GM12878 (cell line): ENCODE measurements around the gene AGBL4. TPM values are rescaled to one million over a fixed set of nuclear protein-coding genes. Genes with fewer than 3 reads are reported as not detected.

Experiments used
- ATAC-seq: fragments of 200-7000 bp; cut with Tn5 transposase; 3 replicates; pipeline ENCODE4 v1.9.1; 2020; ENCODE audit warnings: mild to moderate bottlenecking, moderate library complexity
- BruUV-seq: library from RNA; stranded (reverse); fragments of 400-500 nt; replicated peaks from 2 replicates; lab custom pipeline; 2021; lab: Mats Ljungman, UMichigan
- CTCF ChIA-PET: fragments of 300-600 bp; sonication (Branson Sonifier 250); formaldehyde crosslinking; extraction: SDS; loops from one replicate; lab custom pipeline; 2021; ENCODE audit warnings: inconsistent platforms; lab: Yijun Ruan, JAX
- POLR2A ChIA-PET: fragments of 350-600 bp; formaldehyde crosslinking; extraction: SDS; loops from one replicate; lab custom pipeline; 2021; ENCODE audit warnings: inconsistent platforms; lab: Charles Lee
- RAD21 ChIA-PET: fragments of 300-600 bp; sonication (Branson Sonifier 250); formaldehyde crosslinking; loops from one replicate; lab custom pipeline; 2023; ENCODE audit warnings: antibody characterized with exemption; ENCODE audit not compliant: unreplicated experiment; lab: Charles Lee
- SMC1A ChIA-PET: fragments of 300-600 bp; sonication (Branson Sonifier 250); formaldehyde crosslinking; loops from one replicate; lab custom pipeline; 2023; ENCODE audit not compliant: unreplicated experiment, uncharacterized antibody; lab: Charles Lee
- DNase-seq: peaks from one replicate; pipeline ENCODE4 v3.0.0-alpha.2; 2011; ENCODE audit warnings: low read depth, low spot score
- FAIRE-seq: peaks from 3 replicates; lab custom pipeline; 2011; peaks lifted over from hg19 to GRCh38; lab: Jason Lieb, UNC
- H2AFZ ChIP-seq: 2 replicates; pipeline ENCODE4 v1.6.0; 2011; ENCODE audit warnings: low read depth, low read length, control low read depth; ENCODE audit not compliant: control insufficient read depth
- H3K27ac ChIP-seq: 2 replicates; pipeline ENCODE4 v1.5.1; 2011; ENCODE audit warnings: control low read depth; ENCODE audit not compliant: control insufficient read depth, insufficient read depth
- H3K27me3 ChIP-seq, 2 experiments: replicated peaks in 1 of 2; 2 replicates each; pipeline versions ENCODE4 v1.6.0 to v1.6.1; 2011; ENCODE audit warnings: low read length in 1 of 2; ENCODE audit not compliant: control insufficient read depth in 2 of 2, insufficient read depth in 2 of 2
- H3K36me3 ChIP-seq, 2 experiments: 2 replicates each; pipeline ENCODE4 v1.5.1; 2011; ENCODE audit warnings: low read length in 1 of 2; ENCODE audit not compliant: control insufficient read depth in 2 of 2, insufficient read depth in 2 of 2
- H3K4me1 ChIP-seq: 2 replicates; pipeline ENCODE4 v1.6.1; 2011; ENCODE audit warnings: mild to moderate bottlenecking, low read length, moderate library complexity, mixed read lengths; ENCODE audit not compliant: control insufficient read depth, insufficient read depth
- H3K4me2 ChIP-seq: 2 replicates; pipeline ENCODE4 v1.6.0; 2011; ENCODE audit warnings: control low read depth; ENCODE audit not compliant: control insufficient read depth, insufficient read depth
- H3K4me3 ChIP-seq: fragments of 200-600 bp; sonication (generic); 2 replicates; pipeline ENCODE4 v1.5.1; 2016
- H3K79me2 ChIP-seq: 2 replicates; pipeline ENCODE4 v1.6.0; 2011; ENCODE audit warnings: low read length; ENCODE audit not compliant: control insufficient read depth, insufficient read depth
- H3K9ac ChIP-seq: 2 replicates; pipeline ENCODE4 v1.8.0; 2011; ENCODE audit warnings: low read length, control low read depth, mixed read lengths; ENCODE audit not compliant: control insufficient read depth, insufficient read depth
- H3K9me3 ChIP-seq: replicated peaks from 3 replicates; pipeline ENCODE4 v1.5.1; 2011; ENCODE audit warnings: mild to moderate bottlenecking, low read length; ENCODE audit not compliant: control insufficient read depth, insufficient read depth
- H4K20me1 ChIP-seq: 2 replicates; pipeline ENCODE4 v1.6.0; 2011; ENCODE audit not compliant: control insufficient read depth, insufficient read depth
- BACH1 ChIP-seq: fragments of 450-650 bp; IDR thresholded peaks from 2 replicates; pipeline ENCODE4 v1.6.1; 2017; ENCODE audit warnings: mild to moderate bottlenecking, borderline replicate concordance
- ESRRA ChIP-seq: IDR thresholded peaks from 2 replicates; pipeline ENCODE4 v1.6.1; 2012; ENCODE audit warnings: mild to moderate bottlenecking, low read length, improper control_type of control experiment
- FOXM1 ChIP-seq: IDR thresholded peaks from 2 replicates; pipeline ENCODE4 v1.6.1; 2012; ENCODE audit warnings: low read depth, mild to moderate bottlenecking, inconsistent platforms, low read length, moderate library complexity
- IKZF2 ChIP-seq, 2 experiments: fragments of 450-650 bp; IDR thresholded peaks; 2 replicates each; pipeline ENCODE4 v1.6.1; 2017; ENCODE audit warnings: mild to moderate bottlenecking in 2 of 2, moderate library complexity in 2 of 2
- NFIC ChIP-seq: IDR thresholded peaks from 2 replicates; pipeline ENCODE4 v1.6.1; 2012; ENCODE audit warnings: low read depth, mild to moderate bottlenecking, inconsistent platforms, low read length, moderate library complexity
- NFXL1 ChIP-seq: fragments of 450-650 bp; IDR thresholded peaks from 2 replicates; pipeline ENCODE4 v1.6.1; 2017; ENCODE audit warnings: antibody characterized with exemption, mild to moderate bottlenecking, borderline replicate concordance
- PAX5 ChIP-seq: IDR thresholded peaks from 2 replicates; pipeline ENCODE4 v1.6.1; 2011; ENCODE audit warnings: low read depth, low read length, borderline replicate concordance
- SPI1 ChIP-seq: IDR thresholded peaks from 2 replicates; pipeline ENCODE4 v1.6.1; 2011; ENCODE audit warnings: low read depth, mild to moderate bottlenecking, low read length, moderate library complexity, borderline replicate concordance; ENCODE audit not compliant: insufficient read depth
- ZNF274 ChIP-seq: IDR thresholded peaks from one replicate; pipeline ENCODE4 v1.8.0; 2011; ENCODE audit not compliant: insufficient read length, insufficient read depth
- ZNF622 ChIP-seq: fragments of 450-650 bp; IDR thresholded peaks from 2 replicates; pipeline ENCODE4 v1.6.1; 2017; ENCODE audit warnings: mild to moderate bottlenecking, inconsistent platforms
- ZSCAN29 ChIP-seq: fragments of 450-650 bp; IDR thresholded peaks from 2 replicates; pipeline ENCODE4 v1.6.1; 2017; ENCODE audit warnings: mild to moderate bottlenecking, moderate library complexity
- WGBS: methylation state at CpG from one replicate; pipeline ENCODE4 v1.1.6; 2016; ENCODE audit warnings: low lambda C conversion rate; ENCODE audit not compliant: insufficient replicate concordance, insufficient coverage; ENCODE audit errors: missing lambda C conversion rate; 5-methylcytosine and 5-hydroxymethylcytosine counted together
- in situ Hi-C: fragments of 300-500 bp; cut with MboI; formaldehyde crosslinking; loops from 9 replicates; pipeline ENCODE4 v1.14.3; 2018; ENCODE audit warnings: mixed read lengths
- intact Hi-C: fragments of 100-400 bp; cut with micrococcal nuclease; formaldehyde crosslinking; loops from one replicate; pipeline ENCODE4 v1.14.2; 2022; ENCODE audit not compliant: unreplicated experiment
- polyA plus RNA-seq, 11 experiments: library from polyadenylated mRNA; depleted of rRNA in 4 of 11; unstranded in 6 of 11; stranded (reverse) in 5 of 11; fragments of >200 nt; fragmentation: Nextera tagmentation in 4 of 11; fragmentation: Illumina TruSeq in 1 of 11; extraction: Ambion mirVana in 4 of 11; extraction: Trizol in 1 of 11; gene quantifications; 1 replicate in 1 of 11; 2 replicates in 10 of 11; pipeline versions ENCODE4 v1.2.1 to v1.2.3, GENCODE V29; 2011 to 2016; ENCODE audit warnings: inconsistent platforms in 2 of 11, missing spikeins in 2 of 11, low read depth in 1 of 11
- total RNA-seq, 4 experiments: library from RNA; depleted of rRNA in 3 of 4; stranded (reverse); fragments of >200 nt in 3 of 4; fragmentation: Illumina TruSeq in 1 of 4; extraction: Trizol in 1 of 4; gene quantifications; 2 replicates each; pipeline versions ENCODE4 v1.2.1 to v1.2.3, GENCODE V29; 2013 to 2021
- TF ChIP-seq, protein P1 (sequence below): fragments of 450-650 bp; IDR thresholded peaks from 2 replicates; pipeline ENCODE4 v1.6.1; 2014; ENCODE audit warnings: mild to moderate bottlenecking
- TF ChIP-seq, protein P2 (sequence below): fragments of 450-650 bp; IDR thresholded peaks from 2 replicates; pipeline ENCODE4 v1.6.1; 2017; ENCODE audit warnings: mild to moderate bottlenecking, low read depth, inconsistent platforms; ENCODE audit not compliant: poor library complexity, severe bottlenecking
- TF ChIP-seq, protein P3 (sequence below), 3 experiments: IDR thresholded peaks in 2 of 3; conservative IDR thresholded peaks in 1 of 3; 2 replicates each; pipeline ENCODE4 v1.5.1; 2011; ENCODE audit warnings: low read depth in 3 of 3, low read length in 3 of 3, mild to moderate bottlenecking in 3 of 3, control low read depth in 2 of 3, moderate library complexity in 2 of 3, inconsistent platforms in 1 of 3, mixed read lengths in 1 of 3; ENCODE audit not compliant: control insufficient read depth in 2 of 3, insufficient read depth in 1 of 3; ENCODE audit errors: extremely low read depth in 1 of 3

Gene AGBL4
- total and polyA plus RNA-seq, 10 of the 15 experiments (the other 5 are each of a cell fraction or from before 2014, with no cell fraction given): 0.31 TPM; not detected in 9

DNA sequence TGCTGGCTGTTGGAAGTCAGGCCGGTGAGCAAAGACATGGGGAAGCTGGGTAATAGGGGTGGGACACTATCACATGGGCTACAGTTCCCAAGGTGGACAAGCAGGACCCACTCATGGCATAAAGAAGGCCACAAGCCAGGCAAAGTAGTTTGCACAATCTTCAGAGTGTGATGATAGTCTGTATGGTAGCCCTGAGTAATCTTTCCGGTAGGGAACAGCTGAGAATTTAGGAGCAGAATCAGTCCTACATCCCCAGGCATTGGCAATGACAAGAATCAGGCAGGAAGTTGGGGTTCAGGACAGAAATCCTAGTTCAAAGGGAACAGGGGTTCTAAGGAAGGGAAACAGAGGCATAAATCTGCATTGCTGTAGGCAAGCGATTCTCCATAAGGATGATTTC, 1527.8 kb downstream of the AGBL4 start:
- SMC1A ChIA-PET: no interaction called here
- Histone ChIP-seq H3K36me3 (no peaks in the 10 kb centered on the region), H3K4me3 (no peak overlapping the region), H3K79me2 (no peaks in the 10 kb centered on the region)
- CTCF ChIA-PET: interaction anchor here (2.4 kb wide), 1 partner anchor 12 kb away, joined by 24 read pairs; no protein-coding TSS in a partner anchor
- RAD21 ChIA-PET: no interaction called here
- in situ Hi-C loops: no loop called here
- POLR2A ChIA-PET: no interaction called here
- no TSS peak for BruUV-seq
- TF ChIP-seq ZNF622 (no peak), BACH1 (no peak), ESRRA (no peak)
- TF ChIP-seq, protein P1, sequence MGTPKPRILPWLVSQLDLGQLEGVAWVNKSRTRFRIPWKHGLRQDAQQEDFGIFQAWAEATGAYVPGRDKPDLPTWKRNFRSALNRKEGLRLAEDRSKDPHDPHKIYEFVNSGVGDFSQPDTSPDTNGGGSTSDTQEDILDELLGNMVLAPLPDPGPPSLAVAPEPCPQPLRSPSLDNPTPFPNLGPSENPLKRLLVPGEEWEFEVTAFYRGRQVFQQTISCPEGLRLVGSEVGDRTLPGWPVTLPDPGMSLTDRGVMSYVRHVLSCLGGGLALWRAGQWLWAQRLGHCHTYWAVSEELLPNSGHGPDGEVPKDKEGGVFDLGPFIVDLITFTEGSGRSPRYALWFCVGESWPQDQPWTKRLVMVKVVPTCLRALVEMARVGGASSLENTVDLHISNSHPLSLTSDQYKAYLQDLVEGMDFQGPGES: no peak
- TF ChIP-seq, all 136 proteins: peak for 0
- 44% methylated on average over 3 of the region's 3 CpGs for WGBS
- Histone ChIP-seq H3K27ac (no peak overlapping the region), H3K4me2 (no peak overlapping the region), H3K9me3 (no peaks in the 10 kb centered on the region), H2AFZ (no peak overlapping the region), H3K4me1 (no peaks in the 10 kb centered on the region), H3K27me3 (no peaks in the 10 kb centered on the region), H3K9ac (no peak overlapping the region), H4K20me1 (no peaks in the 10 kb centered on the region)
- FAIRE-seq (no peak), ATAC-seq (no peak), DNase-seq (no peak)
- intact Hi-C loops: loop anchor here (5.0 kb wide), 1 partner anchor 389 kb away; no protein-coding TSS in a partner anchor

DNA sequence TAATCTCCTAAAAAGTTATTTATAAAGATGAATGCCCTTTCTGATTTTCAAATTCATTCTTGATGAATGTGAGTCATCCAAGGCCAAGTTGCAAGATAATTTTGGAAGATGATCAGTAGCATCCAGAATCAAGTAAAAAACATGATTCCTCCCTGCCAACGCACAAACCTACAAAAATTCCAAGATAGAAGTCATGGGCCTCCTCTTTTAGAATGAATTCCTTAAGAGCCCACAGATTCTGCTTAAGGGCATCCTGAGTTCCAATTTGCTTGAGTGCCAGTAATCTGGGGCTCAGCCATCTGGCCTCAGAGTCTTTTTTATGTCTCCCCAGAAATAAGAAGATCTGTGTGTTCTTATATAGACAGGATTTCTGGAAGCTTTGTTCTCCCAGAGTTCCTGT, 1528.6 kb downstream of the AGBL4 start:
- 0% methylated on average over 1 of the region's 1 CpG for WGBS
- DNase-seq: no peak
- in situ Hi-C loops: no loop called here
- no peaks in the 10 kb centered on the region for H3K36me3 ChIP-seq
- H3K9me3 ChIP-seq: no peaks in the 10 kb centered on the region
- no peak overlapping the region for H3K27ac ChIP-seq
- no TSS peak for BruUV-seq
- ATAC-seq: no peak
- H3K4me3 ChIP-seq: no peak overlapping the region
- H2AFZ ChIP-seq: no peak overlapping the region
- POLR2A ChIA-PET: no interaction called here
- no peaks in the 10 kb centered on the region for H4K20me1 ChIP-seq
- RAD21 ChIA-PET: no interaction called here
- H3K4me1 ChIP-seq: no peaks in the 10 kb centered on the region
- no peaks in the 10 kb centered on the region for H3K27me3 ChIP-seq
- FAIRE-seq: no peak
- H3K9ac ChIP-seq: no peak overlapping the region
- no peaks in the 10 kb centered on the region for H3K79me2 ChIP-seq
- SMC1A ChIA-PET: no interaction called here
- H3K4me2 ChIP-seq: no peak overlapping the region
- CTCF ChIA-PET: no interaction called here
- intact Hi-C loops: loop anchor here (5.0 kb wide), 1 partner anchor 388 kb away; no protein-coding TSS in a partner anchor
- TF ChIP-seq PAX5 (no peak), NFIC (no peak), SPI1 (no peak), ZNF274 (no peak), IKZF2 (IDR thresholded peaks at IDR 0.05) (no peak), NFXL1 (no peak), FOXM1 (no peak), ZSCAN29 (no peak)
- TF ChIP-seq, protein P2, sequence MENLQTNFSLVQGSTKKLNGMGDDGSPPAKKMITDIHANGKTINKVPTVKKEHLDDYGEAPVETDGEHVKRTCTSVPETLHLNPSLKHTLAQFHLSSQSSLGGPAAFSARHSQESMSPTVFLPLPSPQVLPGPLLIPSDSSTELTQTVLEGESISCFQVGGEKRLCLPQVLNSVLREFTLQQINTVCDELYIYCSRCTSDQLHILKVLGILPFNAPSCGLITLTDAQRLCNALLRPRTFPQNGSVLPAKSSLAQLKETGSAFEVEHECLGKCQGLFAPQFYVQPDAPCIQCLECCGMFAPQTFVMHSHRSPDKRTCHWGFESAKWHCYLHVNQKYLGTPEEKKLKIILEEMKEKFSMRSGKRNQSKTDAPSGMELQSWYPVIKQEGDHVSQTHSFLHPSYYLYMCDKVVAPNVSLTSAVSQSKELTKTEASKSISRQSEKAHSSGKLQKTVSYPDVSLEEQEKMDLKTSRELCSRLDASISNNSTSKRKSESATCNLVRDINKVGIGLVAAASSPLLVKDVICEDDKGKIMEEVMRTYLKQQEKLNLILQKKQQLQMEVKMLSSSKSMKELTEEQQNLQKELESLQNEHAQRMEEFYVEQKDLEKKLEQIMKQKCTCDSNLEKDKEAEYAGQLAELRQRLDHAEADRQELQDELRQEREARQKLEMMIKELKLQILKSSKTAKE: no peak
- TF ChIP-seq, protein P3, sequence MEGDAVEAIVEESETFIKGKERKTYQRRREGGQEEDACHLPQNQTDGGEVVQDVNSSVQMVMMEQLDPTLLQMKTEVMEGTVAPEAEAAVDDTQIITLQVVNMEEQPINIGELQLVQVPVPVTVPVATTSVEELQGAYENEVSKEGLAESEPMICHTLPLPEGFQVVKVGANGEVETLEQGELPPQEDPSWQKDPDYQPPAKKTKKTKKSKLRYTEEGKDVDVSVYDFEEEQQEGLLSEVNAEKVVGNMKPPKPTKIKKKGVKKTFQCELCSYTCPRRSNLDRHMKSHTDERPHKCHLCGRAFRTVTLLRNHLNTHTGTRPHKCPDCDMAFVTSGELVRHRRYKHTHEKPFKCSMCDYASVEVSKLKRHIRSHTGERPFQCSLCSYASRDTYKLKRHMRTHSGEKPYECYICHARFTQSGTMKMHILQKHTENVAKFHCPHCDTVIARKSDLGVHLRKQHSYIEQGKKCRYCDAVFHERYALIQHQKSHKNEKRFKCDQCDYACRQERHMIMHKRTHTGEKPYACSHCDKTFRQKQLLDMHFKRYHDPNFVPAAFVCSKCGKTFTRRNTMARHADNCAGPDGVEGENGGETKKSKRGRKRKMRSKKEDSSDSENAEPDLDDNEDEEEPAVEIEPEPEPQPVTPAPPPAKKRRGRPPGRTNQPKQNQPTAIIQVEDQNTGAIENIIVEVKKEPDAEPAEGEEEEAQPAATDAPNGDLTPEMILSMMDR (IDR thresholded peaks at IDR 0.05 in 2 of 3, conservative IDR thresholded peaks at IDR 0.05 in 1 of 3; ENCODE audit: control insufficient read depth in 2 of 3, extremely low read depth in 1 of 3, insufficient read depth in 1 of 3, low read depth in 3 of 3, low read length in 3 of 3): no peak
